HL-60 (cell line): Measurements from ENCODE around the gene KLF16.

ENCODE experiments used
- DNase-seq, 2 experiments: peaks; one replicate each; pipeline ENCODE4 v3.0.0-alpha.2; 2010 to 2020; ENCODE audit warnings: low read depth in 1 of 2, low spot score in 1 of 2
- H3K27ac ChIP-seq: fragments of 250-450 bp; sonication (Bioruptor Pico); replicated peaks from 2 replicates; pipeline ENCODE4 v1.5.1; 2020; ENCODE audit warnings: mild to moderate bottlenecking, moderate library complexity
- H3K27me3 ChIP-seq: fragments of 250-450 bp; sonication (Bioruptor Pico); 2 replicates; pipeline ENCODE4 v1.5.1; 2021; ENCODE audit warnings: mild to moderate bottlenecking, moderate library complexity; ENCODE audit not compliant: insufficient read depth, poor library complexity, severe bottlenecking
- H3K4me3 ChIP-seq: replicated peaks from 2 replicates; pipeline ENCODE4 v1.5.1; 2011; ENCODE audit warnings: mild to moderate bottlenecking, control low read depth, low read length; ENCODE audit not compliant: insufficient read depth
- CTCF ChIP-seq: IDR thresholded peaks from one replicate; pipeline ENCODE4 v1.5.1; 2011; ENCODE audit warnings: low read length, control low read depth, inconsistent platforms; ENCODE audit not compliant: insufficient read depth
- GABPA ChIP-seq: IDR thresholded peaks from 2 replicates; pipeline ENCODE4 v1.6.1; 2012; ENCODE audit warnings: low read depth
- POLR2AphosphoS5 ChIP-seq: IDR thresholded peaks from 2 replicates; pipeline ENCODE4 v1.6.1; 2012; ENCODE audit warnings: low read depth
- REST ChIP-seq: IDR thresholded peaks from 2 replicates; pipeline ENCODE4 v1.6.1; 2012; ENCODE audit warnings: low read depth; ENCODE audit not compliant: insufficient replicate concordance
- SPI1 ChIP-seq: IDR thresholded peaks from 2 replicates; pipeline ENCODE4 v1.6.1; 2012; ENCODE audit warnings: low read depth, mild to moderate bottlenecking, borderline replicate concordance

The KLF16 gene

GRCh38 chr19:1865172-1866010 lies 2.0 kb upstream of the KLF16 start:
- Histone ChIP-seq H3K27ac (peak overlapping the region; percentile 100), H3K4me3 (peak overlapping the region; percentile 51), H3K27me3 (no peaks in the 10 kb centered on the region)
- no peak for TF ChIP-seq CTCF
- no peak for TF ChIP-seq GABPA
- no peak for TF ChIP-seq POLR2AphosphoS5
- no peak for TF ChIP-seq REST
- TF ChIP-seq SPI1 = no peak
- no peak for DNase-seq

- peak overlapping the region; percentile 100 for H3K27ac ChIP-seq
- peak; percentile 78 for DNase-seq
- no peaks in the 10 kb centered on the region for H3K27me3 ChIP-seq
- TF ChIP-seq CTCF (peak; percentile 53), SPI1 (no peak)
- H3K4me3 ChIP-seq = peak overlapping the region; percentile 51
These were observed 1.2 kb upstream of the KLF16 start for GRCh38 chr19:1864480-1865171.

- Histone ChIP-seq H3K27ac (peak overlapping the region; percentile 100), H3K4me3 (peak overlapping the region; percentile 51), H3K27me3 (no peaks in the 10 kb centered on the region)
- no peak for TF ChIP-seq GABPA
- TF ChIP-seq CTCF = no peak
- no peak for TF ChIP-seq SPI1
- TF ChIP-seq POLR2AphosphoS5 = peak; percentile 51; the same call in 1 of the 2 replicates
- TF ChIP-seq REST = no peak
- DNase-seq = peak; percentile 91 to 92
These were observed 480 bp upstream of the KLF16 start for GRCh38 chr19:1863638-1864479.
